Muscle layer of duodenum (tissue), 2 donors: ENCODE data around the gene BRCA2.

ENCODE experiments used
- H3K27ac ChIP-seq: one replicate; pipeline ENCODE4 v1.7.0; 2013; ENCODE audit warnings: mild to moderate bottlenecking, low read length
- H3K27me3 ChIP-seq: one replicate; pipeline ENCODE4 v1.7.0; 2013; ENCODE audit warnings: low read depth, mild to moderate bottlenecking, control low read depth, low read length
- H3K36me3 ChIP-seq, 2 donors: one replicate each; pipeline ENCODE4 v1.7.0; 2013; ENCODE audit warnings: low read length in 2 of 2, control low read depth in 1 of 2, mild to moderate bottlenecking in 1 of 2; ENCODE audit not compliant: insufficient read depth in 2 of 2, control insufficient read depth in 1 of 2
- H3K4me1 ChIP-seq, 2 donors: one replicate each; pipeline ENCODE4 v1.7.0; 2013; ENCODE audit warnings: low read length in 2 of 2, mild to moderate bottlenecking in 2 of 2, control low read depth in 1 of 2, moderate library complexity in 1 of 2; ENCODE audit not compliant: insufficient read depth in 2 of 2, control insufficient read depth in 1 of 2
- H3K4me3 ChIP-seq, 2 donors: one replicate each; pipeline ENCODE4 v1.7.0; 2013; ENCODE audit warnings: low read length in 2 of 2, low read depth in 1 of 2, mild to moderate bottlenecking in 1 of 2
- H3K9me3 ChIP-seq, 2 donors: one replicate each; pipeline ENCODE4 v1.7.0; 2013; ENCODE audit warnings: low read length in 2 of 2, control low read depth in 1 of 2, mild to moderate bottlenecking in 1 of 2; ENCODE audit not compliant: control insufficient read depth in 1 of 2
- donor health status: healthy.

Gene BRCA2, protein sequence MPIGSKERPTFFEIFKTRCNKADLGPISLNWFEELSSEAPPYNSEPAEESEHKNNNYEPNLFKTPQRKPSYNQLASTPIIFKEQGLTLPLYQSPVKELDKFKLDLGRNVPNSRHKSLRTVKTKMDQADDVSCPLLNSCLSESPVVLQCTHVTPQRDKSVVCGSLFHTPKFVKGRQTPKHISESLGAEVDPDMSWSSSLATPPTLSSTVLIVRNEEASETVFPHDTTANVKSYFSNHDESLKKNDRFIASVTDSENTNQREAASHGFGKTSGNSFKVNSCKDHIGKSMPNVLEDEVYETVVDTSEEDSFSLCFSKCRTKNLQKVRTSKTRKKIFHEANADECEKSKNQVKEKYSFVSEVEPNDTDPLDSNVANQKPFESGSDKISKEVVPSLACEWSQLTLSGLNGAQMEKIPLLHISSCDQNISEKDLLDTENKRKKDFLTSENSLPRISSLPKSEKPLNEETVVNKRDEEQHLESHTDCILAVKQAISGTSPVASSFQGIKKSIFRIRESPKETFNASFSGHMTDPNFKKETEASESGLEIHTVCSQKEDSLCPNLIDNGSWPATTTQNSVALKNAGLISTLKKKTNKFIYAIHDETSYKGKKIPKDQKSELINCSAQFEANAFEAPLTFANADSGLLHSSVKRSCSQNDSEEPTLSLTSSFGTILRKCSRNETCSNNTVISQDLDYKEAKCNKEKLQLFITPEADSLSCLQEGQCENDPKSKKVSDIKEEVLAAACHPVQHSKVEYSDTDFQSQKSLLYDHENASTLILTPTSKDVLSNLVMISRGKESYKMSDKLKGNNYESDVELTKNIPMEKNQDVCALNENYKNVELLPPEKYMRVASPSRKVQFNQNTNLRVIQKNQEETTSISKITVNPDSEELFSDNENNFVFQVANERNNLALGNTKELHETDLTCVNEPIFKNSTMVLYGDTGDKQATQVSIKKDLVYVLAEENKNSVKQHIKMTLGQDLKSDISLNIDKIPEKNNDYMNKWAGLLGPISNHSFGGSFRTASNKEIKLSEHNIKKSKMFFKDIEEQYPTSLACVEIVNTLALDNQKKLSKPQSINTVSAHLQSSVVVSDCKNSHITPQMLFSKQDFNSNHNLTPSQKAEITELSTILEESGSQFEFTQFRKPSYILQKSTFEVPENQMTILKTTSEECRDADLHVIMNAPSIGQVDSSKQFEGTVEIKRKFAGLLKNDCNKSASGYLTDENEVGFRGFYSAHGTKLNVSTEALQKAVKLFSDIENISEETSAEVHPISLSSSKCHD (N-terminal part only)

GRCh38 chr13:32315238-32316027 lies at the start of gene BRCA2, which contains the start of gene ZAR1L:
BRCA2 (plus strand) TSS chr13:32315508; CDS start chr13:32316461, 953 bp downstream.
ZAR1L (minus strand) TSS chr13:32315363; CDS start chr13:32311925, 3,438 bp downstream.
- Histone ChIP-seq H3K36me3 (peaks cover 0 to 4% of the 10 kb centered on the region in 2 donors), H3K9me3 (no peaks in the 10 kb centered on the region)

DNA sequence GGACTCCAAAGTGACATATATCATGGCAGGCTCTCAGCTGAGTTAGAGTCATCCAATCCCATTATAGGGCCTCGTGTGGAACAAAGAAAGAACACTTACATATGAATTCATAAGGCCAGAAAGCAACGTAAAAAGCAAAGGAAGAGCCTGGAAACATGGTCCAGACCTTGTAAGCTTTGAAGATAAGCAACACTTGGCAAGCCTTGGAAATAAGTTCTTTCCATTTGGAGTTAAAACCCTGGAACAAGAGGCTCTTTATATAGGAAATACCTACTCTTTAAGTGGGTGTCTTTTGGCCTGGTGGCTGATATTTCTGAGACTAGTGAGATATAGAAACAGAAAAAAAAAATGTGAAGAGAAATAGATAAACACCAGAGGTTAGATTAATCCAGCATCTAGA lies 49.6 kb upstream of the BRCA2 start:
- Histone ChIP-seq H3K36me3 (peaks cover 9 to 10% of the 10 kb centered on the region in 2 donors), H3K27ac (no peak overlapping the region)

More at GRCh38 chr13:32315238-32316027, at the start of gene BRCA2, which contains the start of gene ZAR1L:
- H3K4me1 ChIP-seq: peaks cover 0 to 6% of the 10 kb centered on the region in 2 donors
- H3K27me3 ChIP-seq: no peaks in the 10 kb centered on the region
- peak within 1 kb of the TSS; percentile 88 to 96 for H3K4me3 ChIP-seq
- peak within 1 kb of the TSS; percentile 99 for H3K27ac ChIP-seq

DNA sequence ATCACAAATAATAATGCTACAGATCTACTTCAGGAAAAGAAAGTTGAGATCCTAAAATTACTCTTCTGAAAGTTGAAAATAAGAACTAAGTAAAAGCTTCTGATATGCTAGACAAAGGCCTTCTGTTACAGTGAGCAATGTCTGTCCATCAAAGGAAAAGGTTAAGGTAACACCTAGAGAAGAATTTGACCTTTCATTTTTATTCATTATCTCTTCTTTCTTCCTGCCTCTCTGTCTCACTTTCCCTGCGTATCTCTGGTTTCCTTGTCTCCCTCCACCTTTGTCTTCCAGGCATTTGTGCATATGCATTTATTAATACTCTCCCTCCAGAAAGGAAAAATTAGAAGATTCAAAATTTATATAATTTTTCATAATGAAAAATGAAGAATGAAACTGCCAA lies 49.2 kb upstream of the BRCA2 start:
- Histone ChIP-seq H3K27me3 (no peaks in the 10 kb centered on the region), H3K4me1 (peaks cover 0 to 10% of the 10 kb centered on the region in 2 donors), H3K27ac (no peak overlapping the region), H3K36me3 (peaks cover 9 to 14% of the 10 kb centered on the region in 2 donors), H3K9me3 (no peaks in the 10 kb centered on the region), H3K4me3 (no peak overlapping the region)

More for the DNA sequence above, 49.6 kb upstream of the BRCA2 start:
- peaks cover 0 to 14% of the 10 kb centered on the region in 2 donors for H3K4me1 ChIP-seq
- H3K4me3 ChIP-seq: no peak overlapping the region
- no peaks in the 10 kb centered on the region for H3K27me3 ChIP-seq
- no peaks in the 10 kb centered on the region for H3K9me3 ChIP-seq

GRCh38 chr13:32267836-32268439 lies 47.4 kb upstream of the BRCA2 start:
- no peaks in the 10 kb centered on the region for H3K27me3 ChIP-seq
- H3K4me3 ChIP-seq: no peak overlapping the region
- H3K36me3 ChIP-seq: peaks cover 9 to 20% of the 10 kb centered on the region in 2 donors
- H3K4me1 ChIP-seq: peaks cover 0 to 6% of the 10 kb centered on the region in 2 donors
- H3K9me3 ChIP-seq: no peaks in the 10 kb centered on the region
- no peak overlapping the region for H3K27ac ChIP-seq

- Histone ChIP-seq H3K4me3 (no peak overlapping the region), H3K9me3 (no peaks in the 10 kb centered on the region), H3K27ac (no peak overlapping the region), H3K27me3 (no peaks in the 10 kb centered on the region), H3K4me1 (no peaks in the 10 kb centered on the region), H3K36me3 (peaks cover 12 to 28% of the 10 kb centered on the region in 2 donors)
These were observed 43.2 kb upstream of the BRCA2 start for GRCh38 chr13:32272021-32272683.

- Histone ChIP-seq H3K36me3 (peaks cover 11 to 25% of the 10 kb centered on the region in 2 donors), H3K4me1 (no peaks in the 10 kb centered on the region), H3K4me3 (no peak overlapping the region), H3K27ac (no peak overlapping the region), H3K9me3 (no peaks in the 10 kb centered on the region), H3K27me3 (no peaks in the 10 kb centered on the region)
These were observed 37.5 kb upstream of the BRCA2 start for GRCh38 chr13:32277839-32278238.

GRCh38 chr13:32278426-32278825 lies 36.9 kb upstream of the BRCA2 start:
- H3K27me3 ChIP-seq: no peaks in the 10 kb centered on the region
- no peak overlapping the region for H3K27ac ChIP-seq
- H3K4me1 ChIP-seq: no peaks in the 10 kb centered on the region
- no peak overlapping the region for H3K4me3 ChIP-seq
- peaks cover 11 to 25% of the 10 kb centered on the region in 2 donors for H3K36me3 ChIP-seq
- H3K9me3 ChIP-seq: no peaks in the 10 kb centered on the region

DNA sequence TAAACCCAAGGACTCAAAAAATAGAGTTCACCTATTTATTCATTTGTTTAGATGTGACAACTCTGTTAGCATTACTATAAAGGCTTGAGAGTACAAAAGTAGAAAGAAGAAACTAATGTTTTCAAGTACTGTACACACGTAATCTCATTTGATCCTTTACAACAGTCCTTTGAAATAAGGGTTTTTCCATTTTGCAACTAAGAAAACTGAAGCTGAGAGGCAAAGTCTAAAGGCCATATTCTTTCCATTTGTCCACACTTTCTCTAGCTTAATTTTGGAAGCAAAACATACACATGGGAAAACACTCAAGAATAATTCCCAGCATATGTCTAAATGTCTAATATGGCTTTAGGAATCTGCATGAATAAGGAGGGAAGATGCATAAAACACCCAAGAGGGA lies 34.2 kb upstream of the BRCA2 start:
- H3K36me3 ChIP-seq: peaks cover 6 to 18% of the 10 kb centered on the region in 2 donors
- H3K27ac ChIP-seq: no peak overlapping the region

GRCh38 chr13:32282096-32282711 lies 33.1 kb upstream of the BRCA2 start:
- no peak overlapping the region for H3K27ac ChIP-seq
- H3K27me3 ChIP-seq: no peaks in the 10 kb centered on the region
- no peak overlapping the region for H3K4me3 ChIP-seq
- no peaks in the 10 kb centered on the region for H3K9me3 ChIP-seq
- H3K36me3 ChIP-seq: peaks cover 6 to 18% of the 10 kb centered on the region in 2 donors
- peaks cover 3 to 16% of the 10 kb centered on the region in 2 donors for H3K4me1 ChIP-seq

More for the DNA sequence above, 34.2 kb upstream of the BRCA2 start:
- peaks cover 3 to 16% of the 10 kb centered on the region in 2 donors for H3K4me1 ChIP-seq
- no peaks in the 10 kb centered on the region for H3K27me3 ChIP-seq
- H3K9me3 ChIP-seq: no peaks in the 10 kb centered on the region
- no peak overlapping the region for H3K4me3 ChIP-seq
